WTC11 (cell line): ENCODE results near the gene CADM2. TPM values are rescaled to one million over a fixed set of nuclear protein-coding genes. Genes with fewer than 3 reads are reported as not detected.

ENCODE experiments used
- ATAC-seq: fragments of 200-7000 bp; cut with Tn5 transposase; 2 replicates; pipeline ENCODE4 v1.10.0; 2021; ENCODE audit warnings: mild to moderate bottlenecking, moderate library complexity
- CTCF ChIA-PET: fragments of 300-600 bp; sonication (Branson Sonifier 250); formaldehyde crosslinking; loops from one replicate; lab custom pipeline; 2021; ENCODE audit warnings: antibody characterized with exemption; lab: Charles Lee
- POLR2A ChIA-PET: fragments of 350-600 bp; sonication (Branson Sonifier 250); formaldehyde crosslinking; loops from one replicate; lab custom pipeline; 2021; ENCODE audit warnings: antibody characterized with exemption; lab: Charles Lee
- DNase-seq: peaks from one replicate; pipeline ENCODE4 v3.0.0; 2021; ENCODE audit warnings: low spot score
- H3K27ac Mint-ChIP-seq: 2 replicates; pipeline ENCODE4 v1.8.0; 2021; ENCODE audit warnings: mixed read lengths
- H3K27me3 Mint-ChIP-seq: 2 replicates; pipeline ENCODE4 v1.8.0; 2021; ENCODE audit warnings: low read depth, mild to moderate bottlenecking, moderate library complexity, mixed read lengths
- H3K36me3 Mint-ChIP-seq: 2 replicates; pipeline ENCODE4 v1.8.0; 2021; ENCODE audit warnings: mixed read lengths
- H3K4me1 Mint-ChIP-seq: 2 replicates; pipeline ENCODE4 v1.8.0; 2022; ENCODE audit warnings: mixed read lengths
- H3K4me3 Mint-ChIP-seq: 2 replicates; pipeline ENCODE4 v1.8.0; 2021; ENCODE audit warnings: mild to moderate bottlenecking, moderate library complexity, mixed read lengths
- H3K9me3 Mint-ChIP-seq: 2 replicates; pipeline ENCODE4 v1.8.0; 2021; ENCODE audit warnings: mixed read lengths
- CBFB ChIP-seq: sonication (generic); formaldehyde crosslinking; IDR thresholded peaks from 2 replicates; pipeline ENCODE4 v1.8.1; 2022; ENCODE audit warnings: mild to moderate bottlenecking, low read depth, missing genetic modification reagents
- CREB1 ChIP-seq: sonication (generic); formaldehyde crosslinking; IDR thresholded peaks from 2 replicates; pipeline ENCODE4 v1.8.0; 2023; ENCODE audit warnings: mild to moderate bottlenecking, missing genetic modification reagents
- EMX1 ChIP-seq: fragments of 250-450 bp; sonication (Bioruptor Pico); IDR thresholded peaks from 2 replicates; pipeline ENCODE4 v1.8.0; 2021; ENCODE audit warnings: mild to moderate bottlenecking
- NFATC4 ChIP-seq: fragments of 250-450 bp; sonication (Bioruptor Pico); IDR thresholded peaks from 2 replicates; pipeline ENCODE4 v1.9.0; 2021; ENCODE audit warnings: mild to moderate bottlenecking
- OVOL2 ChIP-seq: fragments of 250-450 bp; sonication (Bioruptor Pico); IDR thresholded peaks from 2 replicates; pipeline ENCODE4 v1.9.0; 2021; ENCODE audit warnings: mild to moderate bottlenecking, borderline replicate concordance
- SOX15 ChIP-seq: fragments of 250-450 bp; sonication (Bioruptor Pico); IDR thresholded peaks from 2 replicates; pipeline ENCODE4 v1.9.0; 2021; ENCODE audit warnings: mild to moderate bottlenecking
- TP53 ChIP-seq: sonication (generic); formaldehyde crosslinking; IDR thresholded peaks from 2 replicates; pipeline ENCODE4 v1.8.1; 2023; ENCODE audit warnings: mild to moderate bottlenecking, missing genetic modification reagents
- ZBTB21 ChIP-seq: sonication (generic); formaldehyde crosslinking; IDR thresholded peaks from 2 replicates; pipeline ENCODE4 v1.8.1; 2023; ENCODE audit warnings: mild to moderate bottlenecking, missing genetic modification reagents, borderline replicate concordance
- ZNF317 ChIP-seq: sonication (generic); formaldehyde crosslinking; IDR thresholded peaks from 2 replicates; pipeline ENCODE4 v1.8.1; 2023; ENCODE audit warnings: low read depth, mild to moderate bottlenecking, moderate library complexity, missing genetic modification reagents, borderline replicate concordance
- ZNF396 ChIP-seq: fragments of 250-450 bp; sonication (Bioruptor Pico); IDR thresholded peaks from 2 replicates; pipeline ENCODE4 v1.8.0; 2021; ENCODE audit warnings: mild to moderate bottlenecking, moderate library complexity, borderline replicate concordance
- ZNF671 ChIP-seq: fragments of 250-450 bp; sonication (Bioruptor Pico); IDR thresholded peaks from 2 replicates; pipeline ENCODE4 v1.8.0; 2021; ENCODE audit warnings: mild to moderate bottlenecking
- total RNA-seq: library from RNA; stranded (reverse); gene quantifications from 3 replicates; pipeline ENCODE4 v1.2.3, GENCODE V29; 2021
- TF ChIP-seq, protein P1 (sequence below): sonication (generic); formaldehyde crosslinking; IDR thresholded peaks from 2 replicates; pipeline ENCODE4 v1.8.0; 2023; ENCODE audit warnings: mild to moderate bottlenecking, missing genetic modification reagents
- TF ChIP-seq, protein P2 (sequence below): fragments of 250-450 bp; sonication (Bioruptor Pico); IDR thresholded peaks from 2 replicates; pipeline ENCODE4 v1.8.0; 2021; ENCODE audit warnings: mild to moderate bottlenecking
- TF ChIP-seq, protein P3 (sequence below): fragments of 200-600 bp; IDR thresholded peaks from 2 replicates; pipeline ENCODE4 v1.8.0; 2022; ENCODE audit warnings: antibody characterized with exemption
- TF ChIP-seq, protein P4 (sequence below): fragments of 250-450 bp; sonication (Bioruptor Pico); IDR thresholded peaks from 2 replicates; pipeline ENCODE4 v1.9.0; 2021; ENCODE audit warnings: mild to moderate bottlenecking
- TF ChIP-seq, protein P5 (sequence below): sonication (generic); formaldehyde crosslinking; IDR thresholded peaks from 2 replicates; pipeline ENCODE4 v1.8.1; 2023; ENCODE audit warnings: mild to moderate bottlenecking, missing genetic modification reagents
- TF ChIP-seq, protein P6 (sequence below): sonication (generic); formaldehyde crosslinking; IDR thresholded peaks from 2 replicates; pipeline ENCODE4 v1.8.0; 2022; ENCODE audit warnings: missing genetic modification reagents
- TF ChIP-seq, protein P7 (sequence below): sonication (generic); formaldehyde crosslinking; IDR thresholded peaks from 2 replicates; pipeline ENCODE4 v1.8.1; 2022; ENCODE audit warnings: low read depth, mild to moderate bottlenecking, moderate library complexity, missing genetic modification reagents, borderline replicate concordance

CADM2 gene
- total RNA-seq, 1 experiment from 2014 or later = 18.8 TPM

DNA sequence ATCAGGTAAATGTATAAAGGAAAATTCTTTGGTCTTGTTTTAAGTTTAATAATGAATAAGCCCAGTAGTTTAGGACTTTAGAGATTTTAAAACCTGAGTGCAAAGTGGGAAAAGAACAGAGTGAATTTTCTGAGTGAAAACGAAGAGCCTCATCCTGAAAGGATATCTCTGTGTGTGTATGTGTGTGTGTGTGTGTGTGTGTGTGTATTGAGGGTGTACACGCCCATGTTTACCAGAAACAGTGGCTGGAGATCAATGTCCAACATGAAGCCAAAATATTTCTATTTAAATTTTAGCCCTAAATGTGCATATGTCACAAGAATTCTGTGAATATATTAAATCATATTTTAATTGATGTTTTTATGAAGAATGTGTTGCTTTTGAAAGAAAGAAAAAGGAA lies 549.9 kb downstream of the CADM2 start (continued):
- TF ChIP-seq, protein P1, sequence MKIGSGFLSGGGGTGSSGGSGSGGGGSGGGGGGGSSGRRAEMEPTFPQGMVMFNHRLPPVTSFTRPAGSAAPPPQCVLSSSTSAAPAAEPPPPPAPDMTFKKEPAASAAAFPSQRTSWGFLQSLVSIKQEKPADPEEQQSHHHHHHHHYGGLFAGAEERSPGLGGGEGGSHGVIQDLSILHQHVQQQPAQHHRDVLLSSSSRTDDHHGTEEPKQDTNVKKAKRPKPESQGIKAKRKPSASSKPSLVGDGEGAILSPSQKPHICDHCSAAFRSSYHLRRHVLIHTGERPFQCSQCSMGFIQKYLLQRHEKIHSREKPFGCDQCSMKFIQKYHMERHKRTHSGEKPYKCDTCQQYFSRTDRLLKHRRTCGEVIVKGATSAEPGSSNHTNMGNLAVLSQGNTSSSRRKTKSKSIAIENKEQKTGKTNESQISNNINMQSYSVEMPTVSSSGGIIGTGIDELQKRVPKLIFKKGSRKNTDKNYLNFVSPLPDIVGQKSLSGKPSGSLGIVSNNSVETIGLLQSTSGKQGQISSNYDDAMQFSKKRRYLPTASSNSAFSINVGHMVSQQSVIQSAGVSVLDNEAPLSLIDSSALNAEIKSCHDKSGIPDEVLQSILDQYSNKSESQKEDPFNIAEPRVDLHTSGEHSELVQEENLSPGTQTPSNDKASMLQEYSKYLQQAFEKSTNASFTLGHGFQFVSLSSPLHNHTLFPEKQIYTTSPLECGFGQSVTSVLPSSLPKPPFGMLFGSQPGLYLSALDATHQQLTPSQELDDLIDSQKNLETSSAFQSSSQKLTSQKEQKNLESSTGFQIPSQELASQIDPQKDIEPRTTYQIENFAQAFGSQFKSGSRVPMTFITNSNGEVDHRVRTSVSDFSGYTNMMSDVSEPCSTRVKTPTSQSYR (CRISPR knock-in tag) = no peak
- TF ChIP-seq, protein P2, sequence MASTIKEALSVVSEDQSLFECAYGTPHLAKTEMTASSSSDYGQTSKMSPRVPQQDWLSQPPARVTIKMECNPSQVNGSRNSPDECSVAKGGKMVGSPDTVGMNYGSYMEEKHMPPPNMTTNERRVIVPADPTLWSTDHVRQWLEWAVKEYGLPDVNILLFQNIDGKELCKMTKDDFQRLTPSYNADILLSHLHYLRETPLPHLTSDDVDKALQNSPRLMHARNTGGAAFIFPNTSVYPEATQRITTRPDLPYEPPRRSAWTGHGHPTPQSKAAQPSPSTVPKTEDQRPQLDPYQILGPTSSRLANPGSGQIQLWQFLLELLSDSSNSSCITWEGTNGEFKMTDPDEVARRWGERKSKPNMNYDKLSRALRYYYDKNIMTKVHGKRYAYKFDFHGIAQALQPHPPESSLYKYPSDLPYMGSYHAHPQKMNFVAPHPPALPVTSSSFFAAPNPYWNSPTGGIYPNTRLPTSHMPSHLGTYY (CRISPR knock-in tag) = no peak
- TF ChIP-seq, protein P3, sequence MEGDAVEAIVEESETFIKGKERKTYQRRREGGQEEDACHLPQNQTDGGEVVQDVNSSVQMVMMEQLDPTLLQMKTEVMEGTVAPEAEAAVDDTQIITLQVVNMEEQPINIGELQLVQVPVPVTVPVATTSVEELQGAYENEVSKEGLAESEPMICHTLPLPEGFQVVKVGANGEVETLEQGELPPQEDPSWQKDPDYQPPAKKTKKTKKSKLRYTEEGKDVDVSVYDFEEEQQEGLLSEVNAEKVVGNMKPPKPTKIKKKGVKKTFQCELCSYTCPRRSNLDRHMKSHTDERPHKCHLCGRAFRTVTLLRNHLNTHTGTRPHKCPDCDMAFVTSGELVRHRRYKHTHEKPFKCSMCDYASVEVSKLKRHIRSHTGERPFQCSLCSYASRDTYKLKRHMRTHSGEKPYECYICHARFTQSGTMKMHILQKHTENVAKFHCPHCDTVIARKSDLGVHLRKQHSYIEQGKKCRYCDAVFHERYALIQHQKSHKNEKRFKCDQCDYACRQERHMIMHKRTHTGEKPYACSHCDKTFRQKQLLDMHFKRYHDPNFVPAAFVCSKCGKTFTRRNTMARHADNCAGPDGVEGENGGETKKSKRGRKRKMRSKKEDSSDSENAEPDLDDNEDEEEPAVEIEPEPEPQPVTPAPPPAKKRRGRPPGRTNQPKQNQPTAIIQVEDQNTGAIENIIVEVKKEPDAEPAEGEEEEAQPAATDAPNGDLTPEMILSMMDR = no peak
- TF ChIP-seq OVOL2 (no peak), TP53 (CRISPR knock-in tag) (no peak)
- TF ChIP-seq, protein P4, sequence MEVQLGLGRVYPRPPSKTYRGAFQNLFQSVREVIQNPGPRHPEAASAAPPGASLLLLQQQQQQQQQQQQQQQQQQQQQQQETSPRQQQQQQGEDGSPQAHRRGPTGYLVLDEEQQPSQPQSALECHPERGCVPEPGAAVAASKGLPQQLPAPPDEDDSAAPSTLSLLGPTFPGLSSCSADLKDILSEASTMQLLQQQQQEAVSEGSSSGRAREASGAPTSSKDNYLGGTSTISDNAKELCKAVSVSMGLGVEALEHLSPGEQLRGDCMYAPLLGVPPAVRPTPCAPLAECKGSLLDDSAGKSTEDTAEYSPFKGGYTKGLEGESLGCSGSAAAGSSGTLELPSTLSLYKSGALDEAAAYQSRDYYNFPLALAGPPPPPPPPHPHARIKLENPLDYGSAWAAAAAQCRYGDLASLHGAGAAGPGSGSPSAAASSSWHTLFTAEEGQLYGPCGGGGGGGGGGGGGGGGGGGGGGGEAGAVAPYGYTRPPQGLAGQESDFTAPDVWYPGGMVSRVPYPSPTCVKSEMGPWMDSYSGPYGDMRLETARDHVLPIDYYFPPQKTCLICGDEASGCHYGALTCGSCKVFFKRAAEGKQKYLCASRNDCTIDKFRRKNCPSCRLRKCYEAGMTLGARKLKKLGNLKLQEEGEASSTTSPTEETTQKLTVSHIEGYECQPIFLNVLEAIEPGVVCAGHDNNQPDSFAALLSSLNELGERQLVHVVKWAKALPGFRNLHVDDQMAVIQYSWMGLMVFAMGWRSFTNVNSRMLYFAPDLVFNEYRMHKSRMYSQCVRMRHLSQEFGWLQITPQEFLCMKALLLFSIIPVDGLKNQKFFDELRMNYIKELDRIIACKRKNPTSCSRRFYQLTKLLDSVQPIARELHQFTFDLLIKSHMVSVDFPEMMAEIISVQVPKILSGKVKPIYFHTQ = no peak

DNA sequence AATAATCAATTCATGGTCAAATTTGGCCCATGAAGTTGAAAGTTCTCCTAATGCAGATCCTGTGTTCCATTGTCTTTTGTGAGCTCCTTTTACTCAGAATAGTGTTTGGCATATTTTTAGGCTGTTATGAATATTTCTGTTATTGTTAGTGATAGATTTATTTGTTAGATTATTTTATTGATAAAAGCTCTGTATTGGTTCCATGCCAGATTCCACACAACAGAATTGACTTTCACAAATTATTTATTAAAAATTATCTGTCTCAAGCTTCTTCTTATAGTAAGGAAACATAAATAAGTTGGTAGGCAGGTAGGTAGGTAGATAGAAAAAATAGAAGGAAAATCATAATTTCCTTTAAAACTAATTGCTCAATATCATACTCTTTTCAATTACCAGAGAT lies 557.4 kb downstream of the CADM2 start:
- Mint-ChIP-seq H3K4me3 (no peak overlapping the region), H3K9me3 (peaks cover 7% of the 10 kb centered on the region), H3K27me3 (no peaks in the 10 kb centered on the region), H3K36me3 (no peaks in the 10 kb centered on the region), H3K4me1 (no peaks in the 10 kb centered on the region), H3K27ac (no peak overlapping the region)
- ChIA-PET POLR2A (no interaction called here), CTCF (no interaction called here)
- no peak for DNase-seq
- ATAC-seq = no peak
- TF ChIP-seq SOX15 (CRISPR knock-in tag) (no peak), ZBTB21 (CRISPR knock-in tag) (no peak), CBFB (CRISPR knock-in tag) (no peak), EMX1 (CRISPR knock-in tag) (no peak), ZNF671 (CRISPR knock-in tag) (no peak), ZNF317 (CRISPR knock-in tag) (no peak), NFATC4 (CRISPR knock-in tag) (no peak), ZNF396 (CRISPR knock-in tag) (no peak), CREB1 (no peak)
- TF ChIP-seq, protein P5, sequence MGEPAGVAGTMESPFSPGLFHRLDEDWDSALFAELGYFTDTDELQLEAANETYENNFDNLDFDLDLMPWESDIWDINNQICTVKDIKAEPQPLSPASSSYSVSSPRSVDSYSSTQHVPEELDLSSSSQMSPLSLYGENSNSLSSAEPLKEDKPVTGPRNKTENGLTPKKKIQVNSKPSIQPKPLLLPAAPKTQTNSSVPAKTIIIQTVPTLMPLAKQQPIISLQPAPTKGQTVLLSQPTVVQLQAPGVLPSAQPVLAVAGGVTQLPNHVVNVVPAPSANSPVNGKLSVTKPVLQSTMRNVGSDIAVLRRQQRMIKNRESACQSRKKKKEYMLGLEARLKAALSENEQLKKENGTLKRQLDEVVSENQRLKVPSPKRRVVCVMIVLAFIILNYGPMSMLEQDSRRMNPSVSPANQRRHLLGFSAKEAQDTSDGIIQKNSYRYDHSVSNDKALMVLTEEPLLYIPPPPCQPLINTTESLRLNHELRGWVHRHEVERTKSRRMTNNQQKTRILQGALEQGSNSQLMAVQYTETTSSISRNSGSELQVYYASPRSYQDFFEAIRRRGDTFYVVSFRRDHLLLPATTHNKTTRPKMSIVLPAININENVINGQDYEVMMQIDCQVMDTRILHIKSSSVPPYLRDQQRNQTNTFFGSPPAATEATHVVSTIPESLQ (CRISPR knock-in tag) = no peak
- TF ChIP-seq, protein P3 = no peak
- TF ChIP-seq, protein P6, sequence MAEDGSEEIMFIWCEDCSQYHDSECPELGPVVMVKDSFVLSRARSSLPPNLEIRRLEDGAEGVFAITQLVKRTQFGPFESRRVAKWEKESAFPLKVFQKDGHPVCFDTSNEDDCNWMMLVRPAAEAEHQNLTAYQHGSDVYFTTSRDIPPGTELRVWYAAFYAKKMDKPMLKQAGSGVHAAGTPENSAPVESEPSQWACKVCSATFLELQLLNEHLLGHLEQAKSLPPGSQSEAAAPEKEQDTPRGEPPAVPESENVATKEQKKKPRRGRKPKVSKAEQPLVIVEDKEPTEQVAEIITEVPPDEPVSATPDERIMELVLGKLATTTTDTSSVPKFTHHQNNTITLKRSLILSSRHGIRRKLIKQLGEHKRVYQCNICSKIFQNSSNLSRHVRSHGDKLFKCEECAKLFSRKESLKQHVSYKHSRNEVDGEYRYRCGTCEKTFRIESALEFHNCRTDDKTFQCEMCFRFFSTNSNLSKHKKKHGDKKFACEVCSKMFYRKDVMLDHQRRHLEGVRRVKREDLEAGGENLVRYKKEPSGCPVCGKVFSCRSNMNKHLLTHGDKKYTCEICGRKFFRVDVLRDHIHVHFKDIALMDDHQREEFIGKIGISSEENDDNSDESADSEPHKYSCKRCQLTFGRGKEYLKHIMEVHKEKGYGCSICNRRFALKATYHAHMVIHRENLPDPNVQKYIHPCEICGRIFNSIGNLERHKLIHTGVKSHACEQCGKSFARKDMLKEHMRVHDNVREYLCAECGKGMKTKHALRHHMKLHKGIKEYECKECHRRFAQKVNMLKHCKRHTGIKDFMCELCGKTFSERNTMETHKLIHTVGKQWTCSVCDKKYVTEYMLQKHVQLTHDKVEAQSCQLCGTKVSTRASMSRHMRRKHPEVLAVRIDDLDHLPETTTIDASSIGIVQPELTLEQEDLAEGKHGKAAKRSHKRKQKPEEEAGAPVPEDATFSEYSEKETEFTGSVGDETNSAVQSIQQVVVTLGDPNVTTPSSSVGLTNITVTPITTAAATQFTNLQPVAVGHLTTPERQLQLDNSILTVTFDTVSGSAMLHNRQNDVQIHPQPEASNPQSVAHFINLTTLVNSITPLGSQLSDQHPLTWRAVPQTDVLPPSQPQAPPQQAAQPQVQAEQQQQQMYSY (CRISPR knock-in tag) = no peak
- TF ChIP-seq, protein P7, sequence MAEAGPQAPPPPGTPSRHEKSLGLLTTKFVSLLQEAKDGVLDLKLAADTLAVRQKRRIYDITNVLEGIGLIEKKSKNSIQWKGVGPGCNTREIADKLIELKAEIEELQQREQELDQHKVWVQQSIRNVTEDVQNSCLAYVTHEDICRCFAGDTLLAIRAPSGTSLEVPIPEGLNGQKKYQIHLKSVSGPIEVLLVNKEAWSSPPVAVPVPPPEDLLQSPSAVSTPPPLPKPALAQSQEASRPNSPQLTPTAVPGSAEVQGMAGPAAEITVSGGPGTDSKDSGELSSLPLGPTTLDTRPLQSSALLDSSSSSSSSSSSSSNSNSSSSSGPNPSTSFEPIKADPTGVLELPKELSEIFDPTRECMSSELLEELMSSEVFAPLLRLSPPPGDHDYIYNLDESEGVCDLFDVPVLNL (CRISPR knock-in tag) = no peak
- TF ChIP-seq, all 79 proteins: peak for 0
